ENCODE measurements around the gene XRCC4. TPM values are rescaled to one million over a fixed set of nuclear protein-coding genes. Genes with fewer than 3 reads are reported as not detected.

XRCC4 gene
- total and polyA plus RNA-seq, 4 donors: 2.3 to 4.9 (median 3.0) TPM

- no peaks in the 10 kb centered on the region for H3K4me1 ChIP-seq (ENCODE audit: control insufficient read depth in 4 of 4, insufficient read depth in 4 of 4, low read length in 3 of 4)
- 79% methylated on average over 2 of the region's 2 CpGs for WGBS
- TF ChIP-seq FOXA1 (IDR thresholded peaks at IDR 0.05) (no peak), HNF4A (conservative IDR thresholded peaks at IDR 0.05) (no peak), HNF4G (IDR thresholded peaks at IDR 0.05) (no peak), YY1 (IDR thresholded peaks at IDR 0.05) (no peak), SP1 (IDR thresholded peaks at IDR 0.05) (no peak), ZBTB33 (IDR thresholded peaks at IDR 0.05) (no peak), REST (IDR thresholded peaks at IDR 0.05) (no peak), JUND (IDR thresholded peaks at IDR 0.05) (no peak), TAF1 (conservative IDR thresholded peaks at IDR 0.05) (no peak), EGR1 (IDR thresholded peaks at IDR 0.05; ENCODE audit: low read depth in 2 of 2) (no peak), GABPA (IDR thresholded peaks at IDR 0.05 in 1 of 2, conservative IDR thresholded peaks at IDR 0.05 in 1 of 2) (no peak), ATF3 (IDR thresholded peaks at IDR 0.05) (no peak)
- TF ChIP-seq, protein P1, sequence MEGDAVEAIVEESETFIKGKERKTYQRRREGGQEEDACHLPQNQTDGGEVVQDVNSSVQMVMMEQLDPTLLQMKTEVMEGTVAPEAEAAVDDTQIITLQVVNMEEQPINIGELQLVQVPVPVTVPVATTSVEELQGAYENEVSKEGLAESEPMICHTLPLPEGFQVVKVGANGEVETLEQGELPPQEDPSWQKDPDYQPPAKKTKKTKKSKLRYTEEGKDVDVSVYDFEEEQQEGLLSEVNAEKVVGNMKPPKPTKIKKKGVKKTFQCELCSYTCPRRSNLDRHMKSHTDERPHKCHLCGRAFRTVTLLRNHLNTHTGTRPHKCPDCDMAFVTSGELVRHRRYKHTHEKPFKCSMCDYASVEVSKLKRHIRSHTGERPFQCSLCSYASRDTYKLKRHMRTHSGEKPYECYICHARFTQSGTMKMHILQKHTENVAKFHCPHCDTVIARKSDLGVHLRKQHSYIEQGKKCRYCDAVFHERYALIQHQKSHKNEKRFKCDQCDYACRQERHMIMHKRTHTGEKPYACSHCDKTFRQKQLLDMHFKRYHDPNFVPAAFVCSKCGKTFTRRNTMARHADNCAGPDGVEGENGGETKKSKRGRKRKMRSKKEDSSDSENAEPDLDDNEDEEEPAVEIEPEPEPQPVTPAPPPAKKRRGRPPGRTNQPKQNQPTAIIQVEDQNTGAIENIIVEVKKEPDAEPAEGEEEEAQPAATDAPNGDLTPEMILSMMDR (IDR thresholded peaks at IDR 0.05; ENCODE audit: low read depth, low read length, missing input control): no peak
- DNase-seq (ENCODE audit: low spot score): no peak
- peaks cover 0 to 1% (median 0%) of the 10 kb centered on the region in 4 donors for H3K9me3 ChIP-seq (ENCODE audit: control insufficient read depth in 4 of 4, low read length in 3 of 4)
- no peaks in the 10 kb centered on the region for H3K36me3 ChIP-seq (ENCODE audit: control insufficient read depth in 4 of 4, insufficient read depth in 3 of 4, low read depth in 1 of 4, low read length in 3 of 4)
- H3K27ac ChIP-seq (ENCODE audit: low read depth in 1 of 2, low read length in 2 of 2): no peak overlapping the region
- no peak overlapping the region for H3K4me3 ChIP-seq (ENCODE audit: low read depth in 1 of 3, low read length in 3 of 3)
- H3K27me3 ChIP-seq (ENCODE audit: control insufficient read depth in 4 of 4, insufficient read depth in 4 of 4, low read length in 3 of 4): no peaks in the 10 kb centered on the region
- H3K9ac ChIP-seq (ENCODE audit: low read depth in 1 of 2, low read length in 2 of 2): no peak overlapping the region
Measured at GRCh38 chr5:83387041-83387440, 309.7 kb downstream of the XRCC4 start.

- H3K27me3 ChIP-seq (ENCODE audit: control insufficient read depth in 4 of 4, insufficient read depth in 4 of 4, low read length in 3 of 4): no peaks in the 10 kb centered on the region
- no peaks in the 10 kb centered on the region for H3K4me1 ChIP-seq (ENCODE audit: control insufficient read depth in 4 of 4, insufficient read depth in 4 of 4, low read length in 3 of 4)
- no peaks in the 10 kb centered on the region for H3K36me3 ChIP-seq (ENCODE audit: control insufficient read depth in 4 of 4, insufficient read depth in 3 of 4, low read depth in 1 of 4, low read length in 3 of 4)
- H3K9ac ChIP-seq (ENCODE audit: low read depth in 1 of 2, low read length in 2 of 2): no peak overlapping the region
- H3K27ac ChIP-seq (ENCODE audit: low read depth in 1 of 2, low read length in 2 of 2): no peak overlapping the region
- DNase-seq (ENCODE audit: low spot score): no peak
- no peak for TF ChIP-seq ZBTB33 (IDR thresholded peaks at IDR 0.05)
- TF ChIP-seq REST (IDR thresholded peaks at IDR 0.05): no peak
- TF ChIP-seq JUND (IDR thresholded peaks at IDR 0.05): no peak
- no peak for TF ChIP-seq HNF4A (conservative IDR thresholded peaks at IDR 0.05)
- TF ChIP-seq SP1 (IDR thresholded peaks at IDR 0.05): no peak
- no peak for TF ChIP-seq YY1 (IDR thresholded peaks at IDR 0.05)
- no peak for TF ChIP-seq HNF4G (IDR thresholded peaks at IDR 0.05)
- TF ChIP-seq TAF1 (conservative IDR thresholded peaks at IDR 0.05): no peak
- H3K4me3 ChIP-seq (ENCODE audit: low read depth in 1 of 3, low read length in 3 of 3): no peak overlapping the region
- H3K9me3 ChIP-seq (ENCODE audit: control insufficient read depth in 4 of 4, low read length in 3 of 4): no peaks in the 10 kb centered on the region
Measured at GRCh38 chr5:83388608-83389007, 311.3 kb downstream of the XRCC4 start.
